Measurements from ENCODE around the gene GPR68.
A peak's percentile ranks its signal among the peaks of the same experiment; 100 is the strongest.

The GPR68 gene, protein sequence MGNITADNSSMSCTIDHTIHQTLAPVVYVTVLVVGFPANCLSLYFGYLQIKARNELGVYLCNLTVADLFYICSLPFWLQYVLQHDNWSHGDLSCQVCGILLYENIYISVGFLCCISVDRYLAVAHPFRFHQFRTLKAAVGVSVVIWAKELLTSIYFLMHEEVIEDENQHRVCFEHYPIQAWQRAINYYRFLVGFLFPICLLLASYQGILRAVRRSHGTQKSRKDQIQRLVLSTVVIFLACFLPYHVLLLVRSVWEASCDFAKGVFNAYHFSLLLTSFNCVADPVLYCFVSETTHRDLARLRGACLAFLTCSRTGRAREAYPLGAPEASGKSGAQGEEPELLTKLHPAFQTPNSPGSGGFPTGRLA

DNA sequence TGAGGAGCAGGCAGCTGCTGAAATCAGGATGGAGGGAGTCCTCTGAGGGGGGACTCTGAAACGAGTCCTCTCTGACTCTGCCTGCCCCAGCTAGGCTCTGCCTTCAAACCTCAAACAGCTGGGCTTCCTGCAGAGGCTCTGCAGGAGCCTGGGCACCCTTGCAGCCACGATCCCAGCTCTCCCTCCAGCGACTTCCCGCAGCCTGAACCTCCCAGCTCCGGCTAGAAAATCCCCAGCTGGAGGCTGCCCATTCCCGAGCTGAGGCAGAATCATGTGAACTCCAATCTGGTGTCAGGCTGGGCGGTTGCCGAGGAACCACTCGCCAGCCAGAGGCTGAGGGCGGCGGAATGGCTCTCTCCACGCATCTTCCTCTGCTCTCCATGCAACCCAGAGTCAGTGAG is at the start of gene GPR68:
TSS of gene GPR68 (minus strand) at position 204 of the 401 bp plus-strand sequence. CDS start 9,654 bp downstream, outside the sequence.
- H3K4me1 Mint-ChIP-seq, result peaks cover 99% of the 10 kb centered on the region

DNA sequence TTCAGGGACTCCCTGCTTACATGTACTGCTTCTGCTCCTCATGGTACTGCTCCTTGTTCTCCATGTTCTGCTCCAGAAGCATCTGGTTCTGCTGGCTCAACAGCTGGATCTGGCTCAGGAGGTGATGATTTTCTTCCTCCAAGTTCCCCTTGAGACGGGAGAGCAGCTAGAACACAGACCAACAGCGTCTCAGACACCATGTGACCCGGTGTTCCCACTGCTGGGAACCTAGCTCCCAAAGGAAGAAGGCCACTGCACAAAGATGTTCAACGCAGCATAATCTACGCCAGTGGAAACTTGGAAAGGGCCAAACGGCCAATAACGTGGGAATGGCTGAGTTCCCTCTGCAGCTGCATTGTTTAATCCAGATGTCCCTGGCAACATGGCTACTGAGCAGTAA is 49.6 kb upstream of the GPR68 start:
- no peaks in the 10 kb centered on the region for H3K9me3 Mint-ChIP-seq
- no peak overlapping the region for H3K4me3 Mint-ChIP-seq
- DNase-seq, result no peak
- H3K4me1 Mint-ChIP-seq, result peaks cover 47% of the 10 kb centered on the region
- peak overlapping the region in 1 of 2 donors; percentile 78 for H3K27ac Mint-ChIP-seq
- ATAC-seq, result no peak
- H3K27me3 Mint-ChIP-seq, result no peaks in the 10 kb centered on the region

More for the DNA sequence above, at the start of gene GPR68:
- H3K9me3 Mint-ChIP-seq, result peaks cover 6 to 8% of the 10 kb centered on the region in 2 donors
- ATAC-seq (no peak), DNase-seq (peak; percentile 32 to 41)
- H3K27ac Mint-ChIP-seq, result peak within 1 kb of the TSS; percentile 86 to 96
- H3K27me3 Mint-ChIP-seq, result no peaks in the 10 kb centered on the region
- H3K4me3 Mint-ChIP-seq, result peak within 1 kb of the TSS; percentile 83 to 89

DNA sequence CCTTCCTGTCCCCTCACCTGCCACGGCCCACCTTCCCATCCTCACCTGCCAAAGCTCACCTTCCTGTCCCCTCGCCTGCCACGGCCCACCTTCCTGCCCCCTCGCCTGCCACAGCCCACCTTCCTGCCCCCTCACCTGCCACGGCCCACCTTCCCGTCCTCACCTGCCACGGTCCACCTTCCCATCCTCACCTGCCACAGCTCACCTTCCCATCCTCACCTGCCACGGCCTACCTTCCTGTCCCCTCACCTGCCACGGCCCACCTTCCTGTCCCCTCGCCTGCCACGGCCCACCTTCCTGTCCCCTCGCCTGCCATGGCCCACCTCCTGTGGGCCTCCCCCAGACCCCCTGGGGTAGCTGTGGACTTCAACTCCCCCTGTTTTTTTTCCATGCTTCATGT is 48.8 kb upstream of the GPR68 start:
- no peak for DNase-seq

DNA sequence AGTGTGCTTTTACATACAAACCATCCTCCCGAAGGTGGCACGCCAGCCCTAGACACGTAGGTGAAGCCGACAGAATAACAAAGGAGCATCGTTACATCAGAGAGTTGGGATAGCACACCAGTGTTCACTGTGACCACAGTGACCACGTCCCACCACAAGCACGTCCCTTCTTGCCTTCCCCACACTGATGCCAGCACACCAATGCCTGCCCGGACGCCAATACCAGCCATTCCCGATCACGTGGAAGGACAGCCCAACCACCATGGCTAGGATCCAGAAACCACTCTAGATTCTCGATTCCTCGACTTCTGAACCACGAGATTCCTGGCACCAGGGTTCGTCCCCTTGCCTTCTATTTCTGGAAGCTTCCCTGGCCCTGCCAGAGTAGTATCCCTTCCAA is 48.0 kb upstream of the GPR68 start:
- Mint-ChIP-seq H3K4me3 (no peak overlapping the region), H3K9me3 (no peaks in the 10 kb centered on the region), H3K4me1 (peaks cover 39% of the 10 kb centered on the region), H3K27ac (peak overlapping the region; percentile 79 to 93), H3K27me3 (no peaks in the 10 kb centered on the region)
- DNase-seq (no peak), ATAC-seq (peak; percentile 77)

More for the DNA sequence above, 48.8 kb upstream of the GPR68 start:
- ATAC-seq, result no peak
- Mint-ChIP-seq H3K27ac (peak overlapping the region; percentile 74 to 82), H3K9me3 (no peaks in the 10 kb centered on the region), H3K4me1 (peaks cover 39% of the 10 kb centered on the region), H3K27me3 (no peaks in the 10 kb centered on the region), H3K4me3 (no peak overlapping the region)

DNA sequence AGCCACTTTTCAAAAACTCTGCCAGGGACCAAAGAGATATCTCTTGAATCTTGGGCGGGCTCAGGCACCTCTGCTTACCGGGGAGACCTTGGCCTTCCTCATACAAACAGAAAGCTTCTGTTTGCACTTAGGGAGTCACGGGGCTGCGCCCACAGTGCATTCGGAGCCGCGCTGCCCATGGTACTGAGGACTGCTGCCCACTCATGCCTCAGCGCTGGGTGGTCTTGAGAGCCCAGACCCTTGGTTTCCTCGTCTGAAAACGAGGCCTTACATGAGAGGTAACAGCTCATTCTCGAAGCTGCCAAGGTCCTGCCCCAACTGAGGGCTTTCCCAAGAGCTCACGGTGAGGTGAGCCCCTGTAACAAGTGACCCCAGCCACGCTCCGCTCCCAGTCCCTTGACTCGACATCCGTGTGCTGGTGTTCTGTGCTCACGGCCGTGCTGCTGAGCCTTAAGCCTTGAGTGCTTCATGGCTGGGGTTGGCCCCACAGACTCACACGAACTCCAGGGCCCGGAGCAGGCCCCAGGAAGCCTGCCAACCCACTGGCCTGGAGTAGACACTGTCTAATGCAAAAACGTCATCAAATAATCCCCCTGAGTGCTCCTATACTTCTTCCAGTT is 47.4 kb upstream of the GPR68 start:
- Mint-ChIP-seq H3K9me3 (no peaks in the 10 kb centered on the region), H3K4me3 (no peak overlapping the region), H3K4me1 (peaks cover 34% of the 10 kb centered on the region), H3K27ac (peak overlapping the region in 1 of 2 donors; percentile 93), H3K27me3 (no peaks in the 10 kb centered on the region)
- DNase-seq (no peak), ATAC-seq (no peak)

DNA sequence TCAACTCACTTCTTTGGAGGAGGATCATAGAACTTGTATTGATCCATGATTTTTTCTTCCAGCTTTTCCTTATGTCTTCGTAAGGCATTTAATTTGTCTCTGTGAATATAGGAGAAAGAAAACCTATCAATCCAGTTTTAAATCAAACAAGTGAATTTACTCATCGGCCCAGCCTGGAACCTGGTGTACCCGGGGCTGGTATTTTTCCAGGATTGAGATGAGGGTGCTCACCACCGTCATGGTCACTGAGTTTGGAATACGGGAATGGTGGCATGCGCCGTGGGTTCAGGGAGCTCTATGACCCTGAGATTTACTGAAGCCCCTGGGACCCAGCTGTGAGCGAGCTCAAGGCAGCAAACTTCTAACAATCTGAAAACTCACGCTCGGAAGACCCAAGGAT is 46.5 kb upstream of the GPR68 start:
- Mint-ChIP-seq H3K27me3 (no peaks in the 10 kb centered on the region), H3K4me1 (peaks cover 36% of the 10 kb centered on the region), H3K4me3 (no peak overlapping the region), H3K27ac (peak overlapping the region in 1 of 2 donors; percentile 87), H3K9me3 (no peaks in the 10 kb centered on the region)
- ATAC-seq (no peak), DNase-seq (no peak)

DNA sequence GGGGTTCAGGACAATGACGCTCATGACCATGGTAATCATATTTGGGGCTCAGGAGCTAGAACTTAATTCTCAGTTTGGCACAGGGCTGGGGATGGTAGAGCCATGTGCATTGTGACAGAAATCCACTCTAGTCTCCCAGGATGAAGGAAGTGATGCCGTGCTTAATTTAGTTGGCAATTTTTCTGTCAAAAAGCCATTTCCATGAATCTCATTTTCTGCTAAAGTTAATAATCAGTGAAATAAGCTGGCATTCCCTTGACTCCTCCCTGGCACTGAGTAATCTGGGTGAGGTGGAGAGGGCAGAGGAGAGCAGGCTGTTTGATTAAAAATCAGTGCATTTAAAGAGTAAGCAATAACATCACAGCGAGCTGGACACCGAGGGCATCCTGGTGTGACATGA is 45.0 kb upstream of the GPR68 start:
- Mint-ChIP-seq H3K27me3 (no peaks in the 10 kb centered on the region), H3K27ac (peak overlapping the region in 1 of 2 donors; percentile 33), H3K9me3 (no peaks in the 10 kb centered on the region), H3K4me3 (no peak overlapping the region), H3K4me1 (peaks cover 41% of the 10 kb centered on the region)
- DNase-seq, result no peak
- ATAC-seq, result no peak

DNA sequence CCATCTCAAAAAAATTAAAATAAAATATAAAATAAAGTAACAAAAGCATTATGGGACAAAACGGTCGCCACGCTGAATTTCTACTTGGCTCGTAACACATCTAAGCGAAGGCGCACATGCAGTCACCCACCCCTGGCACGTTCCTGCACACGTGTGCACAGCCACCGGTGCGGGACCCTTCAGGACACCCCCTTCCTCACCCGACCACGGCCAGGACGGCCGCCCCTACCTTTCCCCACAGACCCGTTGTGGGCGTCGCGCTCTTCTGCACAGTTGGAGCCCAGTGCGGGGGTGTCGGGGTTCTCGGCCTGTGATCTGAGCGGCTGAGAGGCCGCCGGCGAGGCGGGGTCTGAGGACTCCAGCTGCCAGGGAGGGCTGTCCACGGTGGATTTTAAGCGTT is 44.4 kb upstream of the GPR68 start:
- peak overlapping the region in 1 of 2 donors; percentile 18 for H3K4me3 Mint-ChIP-seq
- no peak for ATAC-seq
- H3K9me3 Mint-ChIP-seq, result no peaks in the 10 kb centered on the region
- no peak for DNase-seq
- no peaks in the 10 kb centered on the region for H3K27me3 Mint-ChIP-seq
- H3K4me1 Mint-ChIP-seq, result peaks cover 37% of the 10 kb centered on the region
- peak overlapping the region; percentile 19 to 33 for H3K27ac Mint-ChIP-seq

DNA sequence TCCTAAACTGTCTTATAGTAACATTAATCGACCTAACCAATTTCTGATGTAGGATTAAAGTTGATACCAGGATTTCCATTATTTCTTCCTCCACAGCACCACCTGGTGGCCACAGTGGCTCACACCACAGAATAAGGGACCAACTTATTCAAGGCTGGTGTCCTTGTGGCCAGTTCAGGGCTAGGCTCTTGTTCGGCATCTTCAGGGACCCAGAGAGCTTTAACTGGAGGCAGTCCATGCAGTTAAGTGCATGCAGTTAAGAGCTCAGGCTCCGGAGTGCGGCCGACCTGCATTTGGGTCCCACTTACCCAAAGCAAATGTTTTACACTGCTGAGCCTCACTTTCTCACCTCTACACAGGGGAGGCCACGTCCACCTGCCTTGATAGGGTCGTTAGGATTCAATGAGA is 42.0 kb upstream of the GPR68 start:
- H3K4me3 Mint-ChIP-seq, result no peak overlapping the region
- peak overlapping the region in 1 of 2 donors; percentile 40 for H3K27ac Mint-ChIP-seq
- DNase-seq (peak; percentile 70 to 76), ATAC-seq (peak; percentile 84)
- H3K4me1 Mint-ChIP-seq, result peaks cover 21% of the 10 kb centered on the region
- H3K9me3 Mint-ChIP-seq, result no peaks in the 10 kb centered on the region
- no peaks in the 10 kb centered on the region for H3K27me3 Mint-ChIP-seq

DNA sequence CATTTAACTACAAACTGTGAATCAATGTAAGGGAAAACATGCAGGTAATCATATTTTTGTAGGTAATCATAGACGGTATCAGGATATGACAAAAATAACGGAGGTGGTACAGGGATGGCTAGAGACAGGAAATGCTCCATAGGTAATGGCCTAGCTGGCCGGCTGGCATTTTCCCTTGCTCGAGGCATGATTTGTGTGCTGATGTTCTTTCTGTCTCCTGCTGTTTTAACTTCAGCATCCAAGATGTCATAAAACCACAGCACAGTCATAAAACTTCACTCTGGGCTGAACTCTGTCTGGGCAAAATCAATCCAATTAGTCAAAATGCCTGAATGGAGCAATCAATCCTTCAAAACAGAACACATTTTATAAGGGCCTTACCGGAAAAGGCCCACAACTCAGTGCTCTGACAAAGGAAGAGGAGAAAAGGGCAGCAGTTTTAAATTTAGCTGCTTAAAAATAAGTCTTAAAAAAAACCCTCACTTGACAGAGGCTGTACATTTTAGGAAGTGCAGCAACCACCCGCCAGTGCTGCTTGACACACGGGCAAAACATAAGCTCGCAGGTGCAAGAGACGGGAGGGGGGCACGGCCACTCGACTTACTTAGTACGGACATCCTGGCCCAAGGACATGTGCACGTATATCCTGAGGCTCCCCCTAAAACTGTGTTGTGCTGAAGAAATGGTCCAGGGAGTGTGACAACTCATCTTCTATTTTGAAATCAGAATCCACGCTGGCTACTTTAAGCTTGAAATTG is 40.5 kb upstream of the GPR68 start:
- H3K4me3 Mint-ChIP-seq, result no peak overlapping the region
- no peaks in the 10 kb centered on the region for H3K27me3 Mint-ChIP-seq
- H3K4me1 Mint-ChIP-seq, result peaks cover 21% of the 10 kb centered on the region
- DNase-seq (no peak), ATAC-seq (no peak)
- peak overlapping the region; percentile 19 for H3K27ac Mint-ChIP-seq
- H3K9me3 Mint-ChIP-seq, result no peaks in the 10 kb centered on the region

DNA sequence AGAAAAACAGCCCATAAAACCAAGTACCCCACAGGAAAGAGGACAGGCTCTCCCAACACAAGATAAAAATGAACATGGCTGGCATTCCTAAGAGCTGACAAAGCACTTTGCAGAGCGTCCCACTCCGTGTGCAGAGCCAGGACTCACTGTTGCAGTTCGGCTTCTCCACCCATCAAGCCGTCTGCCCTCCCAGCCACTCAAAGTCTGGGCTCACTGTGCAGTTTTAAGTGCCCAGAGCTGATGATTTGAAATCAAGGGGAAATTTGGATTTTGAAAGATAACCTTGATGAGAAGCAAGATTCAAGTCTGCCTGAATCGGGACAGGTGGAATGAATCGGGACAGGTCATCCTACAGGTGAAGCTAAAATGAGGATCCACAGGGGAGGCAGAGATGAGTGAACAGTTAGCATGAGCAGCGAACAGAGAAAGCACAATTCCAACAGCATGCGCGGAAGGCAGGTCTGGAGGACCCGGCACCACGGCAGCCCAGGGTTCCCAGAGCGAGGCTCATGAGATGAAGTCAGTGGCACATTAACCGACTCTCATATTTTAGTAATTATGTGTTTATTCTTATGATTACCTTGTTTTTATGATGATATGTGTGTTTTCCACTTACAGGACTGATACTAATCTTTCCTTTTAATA is 39.8 kb upstream of the GPR68 start:
- ATAC-seq (no peak), DNase-seq (no peak)
- Mint-ChIP-seq H3K9me3 (no peaks in the 10 kb centered on the region), H3K4me1 (peaks cover 21% of the 10 kb centered on the region), H3K4me3 (no peak overlapping the region), H3K27me3 (no peaks in the 10 kb centered on the region), H3K27ac (peak overlapping the region; percentile 19 to 64)

DNA sequence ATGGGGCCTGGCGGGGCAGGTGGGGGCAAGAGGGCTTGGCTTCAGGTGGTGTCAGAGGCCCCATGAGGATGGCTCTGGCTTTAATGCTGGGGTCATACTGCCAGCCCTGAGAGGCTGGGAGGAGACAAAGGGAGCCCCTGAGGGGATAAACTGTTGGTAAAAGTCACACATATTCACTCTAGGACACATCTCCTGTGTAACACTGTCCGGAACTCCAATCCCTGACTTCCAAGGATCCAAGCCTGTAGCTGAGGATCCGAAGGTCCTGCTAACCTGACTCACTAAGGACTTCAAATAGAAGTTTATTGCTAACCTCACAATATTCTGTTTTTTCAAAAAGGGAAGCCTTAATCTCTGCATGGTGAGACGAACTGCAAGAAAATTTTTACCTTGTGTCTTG is 39.2 kb upstream of the GPR68 start:
- no peaks in the 10 kb centered on the region for H3K27me3 Mint-ChIP-seq
- ATAC-seq, result no peak
- H3K27ac Mint-ChIP-seq, result peak overlapping the region in 1 of 2 donors; percentile 85

DNA sequence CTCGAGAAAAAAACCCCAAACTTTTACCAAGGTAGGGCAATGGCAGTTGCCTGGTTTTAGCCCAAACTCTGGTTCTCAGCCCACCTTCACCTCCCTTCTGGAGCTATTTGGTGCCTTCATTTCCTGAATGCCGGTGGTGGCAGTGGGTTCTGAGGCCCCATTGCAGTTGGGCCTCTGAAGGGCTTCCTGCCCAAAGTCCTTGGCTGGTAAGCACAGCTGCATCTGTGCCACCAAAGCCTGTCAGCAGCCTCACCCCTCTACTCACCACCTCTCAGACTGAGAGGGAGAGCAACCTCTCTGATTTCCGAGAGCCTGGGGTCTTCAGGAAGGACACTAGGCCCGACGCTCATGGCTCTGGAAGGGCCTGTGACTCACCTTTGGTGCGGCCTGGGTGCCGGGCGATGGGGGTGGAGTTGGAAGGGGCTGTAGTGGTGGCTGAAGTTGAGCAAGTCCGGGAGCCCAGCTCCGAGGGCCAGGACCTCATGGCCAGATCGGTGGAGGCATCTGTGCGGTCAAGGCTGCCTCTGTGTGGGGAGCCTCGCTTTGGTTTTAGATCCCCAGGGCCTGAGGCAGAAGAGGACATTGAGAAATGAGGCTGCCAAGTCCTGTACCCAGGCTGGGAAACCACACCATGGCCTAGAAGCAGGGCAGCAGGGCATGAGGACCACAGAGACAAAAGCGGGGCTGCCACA is 38.6 kb upstream of the GPR68 start:
- peaks cover 21% of the 10 kb centered on the region for H3K4me1 Mint-ChIP-seq
- no peaks in the 10 kb centered on the region for H3K9me3 Mint-ChIP-seq
- no peaks in the 10 kb centered on the region for H3K27me3 Mint-ChIP-seq
- DNase-seq, result no peak
- H3K27ac Mint-ChIP-seq, result peak overlapping the region; percentile 74 to 85
- no peak overlapping the region for H3K4me3 Mint-ChIP-seq
- ATAC-seq, result no peak

More for the DNA sequence above, 39.2 kb upstream of the GPR68 start:
- H3K9me3 Mint-ChIP-seq, result no peaks in the 10 kb centered on the region
- H3K4me3 Mint-ChIP-seq, result no peak overlapping the region
- no peak for DNase-seq
- peaks cover 21% of the 10 kb centered on the region for H3K4me1 Mint-ChIP-seq

DNA sequence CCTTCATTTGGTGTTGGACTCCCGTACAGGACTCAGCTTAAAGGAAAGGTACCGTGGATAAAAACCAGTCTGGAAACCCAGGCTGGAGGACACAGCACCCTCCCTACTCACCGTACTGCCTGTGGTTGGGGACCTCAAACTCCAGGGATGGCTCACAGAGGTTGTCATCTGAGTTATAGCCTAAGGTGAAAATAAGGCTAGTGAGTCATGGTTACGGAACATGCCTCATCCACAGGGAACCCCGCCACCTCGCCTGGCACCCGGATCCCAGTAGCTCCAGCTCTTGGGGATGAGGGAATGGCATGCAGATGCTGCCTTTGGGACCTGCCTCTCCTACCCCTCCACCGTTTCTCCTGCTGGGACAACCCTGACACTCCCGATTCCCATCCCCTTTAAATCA is 36.8 kb upstream of the GPR68 start:
- Mint-ChIP-seq H3K9me3 (no peaks in the 10 kb centered on the region), H3K27ac (peak overlapping the region; percentile 11 to 82), H3K27me3 (no peaks in the 10 kb centered on the region), H3K4me1 (peaks cover 17% of the 10 kb centered on the region), H3K4me3 (no peak overlapping the region)
- ATAC-seq (no peak), DNase-seq (no peak)

DNA sequence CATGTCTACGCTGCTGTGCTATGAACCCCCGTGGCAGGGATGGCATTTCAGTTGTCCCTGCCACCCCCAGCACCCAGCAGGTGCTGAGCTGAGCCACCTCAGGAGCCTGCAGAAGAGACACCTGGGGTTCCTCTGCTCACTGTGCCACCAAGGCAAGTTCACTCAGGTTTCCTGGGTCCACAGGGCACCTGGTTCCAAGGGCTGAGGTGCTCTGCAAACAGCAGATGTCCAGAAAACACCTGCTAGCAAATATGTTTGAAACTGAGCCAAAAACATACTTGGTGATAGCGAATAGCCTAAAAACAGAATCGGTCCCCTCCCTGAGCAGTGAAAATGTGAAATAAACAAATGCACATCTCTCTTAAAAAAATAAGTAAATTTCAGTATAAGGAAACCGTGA is 35.6 kb upstream of the GPR68 start:
- Mint-ChIP-seq H3K4me3 (no peak overlapping the region), H3K9me3 (no peaks in the 10 kb centered on the region), H3K27me3 (no peaks in the 10 kb centered on the region), H3K4me1 (peaks cover 7% of the 10 kb centered on the region), H3K27ac (peak overlapping the region in 1 of 2 donors; percentile 78)
- no peak for DNase-seq
- no peak for ATAC-seq

All from stimulated activated naive CD8-positive, alpha-beta T cell treated with anti-CD3 and anti-CD28 coated beads, Interleukin-15, amount 100 ng/mL, for 72 hours (primary cell).